NCI-H748 treated with DMSO at 0.1 percent for 48 hours (cell line): ENCODE data around the gene ENTPD5.

Source experiments
- DNase-seq: peaks from one replicate; lab custom pipeline; 2025; lab: John Stamatoyannopoulos, UW

The ENTPD5 gene, protein sequence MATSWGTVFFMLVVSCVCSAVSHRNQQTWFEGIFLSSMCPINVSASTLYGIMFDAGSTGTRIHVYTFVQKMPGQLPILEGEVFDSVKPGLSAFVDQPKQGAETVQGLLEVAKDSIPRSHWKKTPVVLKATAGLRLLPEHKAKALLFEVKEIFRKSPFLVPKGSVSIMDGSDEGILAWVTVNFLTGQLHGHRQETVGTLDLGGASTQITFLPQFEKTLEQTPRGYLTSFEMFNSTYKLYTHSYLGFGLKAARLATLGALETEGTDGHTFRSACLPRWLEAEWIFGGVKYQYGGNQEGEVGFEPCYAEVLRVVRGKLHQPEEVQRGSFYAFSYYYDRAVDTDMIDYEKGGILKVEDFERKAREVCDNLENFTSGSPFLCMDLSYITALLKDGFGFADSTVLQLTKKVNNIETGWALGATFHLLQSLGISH

GRCh38 chr14:74018586-74019407 is at the start of gene ENTPD5, which contains the start of gene BBOF1:
Gene ENTPD5 (minus strand): TSS chr14:74019288. CDS start chr14:73988102, 31,186 bp downstream.
Gene BBOF1 (plus strand): TSS chr14:74019349. CDS start chr14:74019479, 130 bp downstream.
- DNase-seq = peak; percentile 65

DNA sequence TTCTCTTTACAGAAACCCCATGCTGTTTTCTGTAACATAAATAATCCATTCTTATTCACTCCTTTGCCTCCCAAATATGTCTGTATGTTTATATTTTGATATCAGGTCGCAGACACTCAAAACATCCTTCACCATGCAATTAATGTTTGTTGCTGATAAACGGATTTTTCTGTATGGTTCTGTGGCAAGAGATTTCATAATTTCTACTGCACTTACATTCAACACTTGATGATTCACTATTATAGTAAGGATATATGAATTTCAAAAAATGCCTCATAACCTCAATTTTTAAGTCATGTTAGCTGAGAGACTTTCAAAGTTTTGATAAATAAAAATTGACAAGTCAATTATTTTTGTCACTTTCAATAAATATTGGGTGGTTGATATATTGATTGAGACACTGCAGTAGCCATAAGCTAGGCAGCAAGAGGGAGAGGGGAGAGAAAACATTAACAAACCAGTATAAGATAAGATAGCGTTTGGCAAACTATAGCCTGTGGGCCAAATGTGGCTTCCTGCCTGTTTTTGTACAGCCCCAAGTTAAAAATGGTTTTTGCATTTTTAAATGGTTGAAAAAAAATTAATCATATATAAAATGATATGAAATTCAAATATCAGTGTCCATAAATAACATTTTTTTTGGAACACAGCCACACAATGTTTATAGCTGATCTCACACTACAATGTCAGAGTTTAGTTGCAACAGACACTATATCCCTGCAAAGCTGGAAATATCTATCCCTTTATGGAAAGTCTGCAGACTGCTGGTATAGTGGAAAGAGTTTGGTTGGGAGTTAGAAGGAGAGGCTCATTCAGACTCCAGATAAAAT is 46.9 kb upstream of the ENTPD5 start:
- DNase-seq = no peak

- DNase-seq = no peak
Observed at GRCh38 chr14:74064883-74065282, 45.8 kb upstream of the ENTPD5 start.

- no peak for DNase-seq
Observed at GRCh38 chr14:74064426-74064825, 45.3 kb upstream of the ENTPD5 start.

- DNase-seq = no peak
Observed at GRCh38 chr14:74062809-74063150, 43.7 kb upstream of the ENTPD5 start.

GRCh38 chr14:74049876-74050495 is 30.9 kb upstream of the ENTPD5 start:
- DNase-seq = no peak

GRCh38 chr14:74048281-74048680 is 29.2 kb upstream of the ENTPD5 start:
- DNase-seq = no peak

DNA sequence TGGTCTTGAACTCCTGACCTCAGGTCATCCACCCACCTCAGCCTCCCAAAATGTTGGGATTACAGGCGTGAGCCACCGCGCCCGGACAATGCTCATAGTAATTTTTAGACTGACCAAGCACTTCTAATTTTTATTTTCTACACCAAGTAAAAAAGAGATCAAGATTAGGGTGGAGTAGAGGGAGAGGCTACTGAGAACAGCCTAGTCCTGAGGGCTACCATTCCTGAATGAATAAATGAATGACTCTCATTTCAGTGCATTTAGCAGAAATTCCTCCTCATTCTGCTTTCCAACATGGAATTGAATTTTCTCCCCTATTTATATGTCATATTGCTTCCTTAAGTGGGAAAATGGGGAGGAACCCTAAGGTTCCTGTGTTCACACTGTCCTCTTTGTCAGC is 26.4 kb upstream of the ENTPD5 start:
- no peak for DNase-seq

- no peak for DNase-seq
Observed at GRCh38 chr14:74042296-74042695, 23.2 kb upstream of the ENTPD5 start.

DNA sequence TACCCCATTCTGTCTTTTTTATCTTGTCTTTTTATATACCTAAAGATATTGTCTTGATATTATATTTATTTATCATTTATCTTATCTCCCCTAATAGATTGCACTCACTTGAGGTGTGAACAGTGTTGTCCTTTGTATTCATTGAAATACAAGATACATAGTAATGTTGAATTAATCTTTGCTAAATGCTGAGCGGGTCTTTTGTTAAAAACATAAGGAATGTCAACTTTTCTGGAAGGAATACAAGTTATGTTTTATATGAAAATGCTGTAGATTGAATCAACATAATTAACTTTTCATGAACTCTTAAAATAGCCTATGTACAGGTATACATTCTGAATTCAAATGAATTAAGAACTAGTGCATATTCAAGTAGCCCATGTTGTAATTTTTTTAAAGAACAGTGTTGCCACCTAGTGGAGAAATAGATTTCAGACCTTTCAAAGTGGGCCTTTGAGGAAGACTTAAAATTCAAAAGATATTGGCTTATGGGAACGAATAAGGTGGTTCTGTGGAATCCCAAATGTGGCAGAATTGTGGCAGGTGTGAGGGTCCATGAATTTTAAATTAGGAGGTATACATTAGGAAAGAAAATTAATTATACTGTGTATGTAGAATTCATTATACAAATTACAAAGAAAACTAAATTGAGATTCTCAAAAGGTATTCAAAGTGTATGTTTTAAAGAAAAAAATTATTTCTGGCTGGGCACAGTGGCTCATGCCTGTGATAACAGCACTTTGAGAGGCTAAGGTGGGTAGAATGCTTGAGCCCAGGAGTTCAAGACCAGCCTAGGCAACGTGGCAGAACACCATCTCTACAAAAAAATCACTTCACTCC is 19.2 kb upstream of the ENTPD5 start:
- peak; percentile 47 for DNase-seq

DNA sequence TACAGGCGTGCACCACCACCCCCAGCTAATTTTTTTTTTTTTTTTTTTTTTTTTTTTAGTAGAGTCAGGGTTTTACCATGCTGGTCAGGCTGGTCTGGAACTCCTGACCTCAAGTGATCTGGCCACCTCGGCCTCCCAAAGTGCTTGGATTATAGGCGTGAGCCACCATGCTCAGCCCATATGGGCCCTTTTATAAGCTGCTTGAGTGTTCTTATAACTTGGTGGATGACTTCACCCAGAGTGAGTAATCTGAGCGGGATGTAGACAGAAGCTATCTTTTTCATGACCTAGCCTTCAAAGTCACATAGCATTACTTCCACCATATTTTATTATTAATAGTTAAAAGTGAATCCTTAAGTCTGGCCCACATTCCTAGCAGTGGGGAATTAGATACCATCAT is 16.5 kb upstream of the ENTPD5 start:
- no peak for DNase-seq

DNA sequence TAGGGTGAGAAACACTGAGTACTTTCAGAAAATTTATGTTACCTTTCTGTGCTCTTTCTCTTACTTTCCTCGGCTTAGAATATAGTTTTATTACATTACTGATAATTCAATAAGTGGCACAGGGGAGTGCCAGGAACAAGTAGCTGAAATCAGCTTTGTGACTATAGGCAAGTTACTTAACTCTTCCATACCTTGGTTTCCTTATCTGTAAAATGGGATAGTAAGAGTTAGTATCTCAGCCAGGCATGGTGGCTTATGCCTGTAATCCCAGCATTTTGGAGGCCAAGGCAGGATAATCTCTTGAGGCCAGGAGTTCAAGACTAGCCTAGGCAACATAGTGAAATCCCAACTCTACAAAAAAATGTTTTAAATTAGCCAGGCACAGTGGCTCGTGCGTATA is 15.5 kb upstream of the ENTPD5 start:
- DNase-seq = no peak

- DNase-seq = no peak
Observed at GRCh38 chr14:74029136-74029535, 10.0 kb upstream of the ENTPD5 start.

- no peak for DNase-seq
Observed at GRCh38 chr14:74022346-74022745, 3.3 kb upstream of the ENTPD5 start.

GRCh38 chr14:74019408-74020137 is 485 bp upstream of the ENTPD5 start:
- DNase-seq = no peak

DNA sequence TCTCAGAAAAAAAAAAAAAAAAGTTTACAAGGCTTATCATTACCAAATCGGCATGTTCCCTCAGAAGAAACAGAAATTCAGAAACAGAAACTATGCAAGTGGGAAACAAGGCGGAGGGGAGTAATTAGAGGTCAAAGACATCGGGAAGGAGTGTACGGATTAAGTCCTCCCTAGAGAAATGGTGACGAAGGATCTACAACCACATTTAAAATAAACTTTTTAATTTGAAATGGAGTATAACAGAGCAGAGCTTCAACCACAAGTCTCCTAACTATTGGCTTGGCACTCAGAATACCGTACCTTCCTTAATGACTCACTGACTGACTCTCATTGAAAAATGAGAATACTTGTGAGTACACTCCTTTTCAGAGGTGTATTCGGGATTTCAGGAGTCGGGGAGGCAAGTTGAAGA is 908 bp downstream of the ENTPD5 start:
- no peak for DNase-seq

- no peak for DNase-seq
Observed at GRCh38 chr14:74015963-74016362, 3.1 kb downstream of the ENTPD5 start.

- no peak for DNase-seq
Observed at GRCh38 chr14:74015176-74015575, 3.9 kb downstream of the ENTPD5 start.

DNA sequence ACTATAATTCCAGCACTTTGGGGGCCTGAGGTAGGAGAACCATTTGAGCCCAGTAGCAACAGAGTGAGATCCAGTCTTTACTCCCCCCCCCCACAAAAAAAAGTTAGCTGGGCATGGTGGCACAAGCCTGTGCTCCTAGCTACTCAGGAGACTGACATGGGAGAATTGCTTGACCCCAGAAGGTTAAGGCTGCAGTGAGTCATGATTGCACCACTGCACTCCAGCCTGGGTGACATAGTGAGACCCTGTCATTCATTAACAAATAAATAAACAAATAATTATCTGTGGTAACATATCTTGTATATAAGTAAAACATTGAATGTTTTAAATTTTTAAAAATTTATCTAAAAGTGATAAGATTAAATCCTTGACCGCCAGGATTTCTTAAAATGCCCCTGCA is 4.8 kb downstream of the ENTPD5 start:
- no peak for DNase-seq

DNA sequence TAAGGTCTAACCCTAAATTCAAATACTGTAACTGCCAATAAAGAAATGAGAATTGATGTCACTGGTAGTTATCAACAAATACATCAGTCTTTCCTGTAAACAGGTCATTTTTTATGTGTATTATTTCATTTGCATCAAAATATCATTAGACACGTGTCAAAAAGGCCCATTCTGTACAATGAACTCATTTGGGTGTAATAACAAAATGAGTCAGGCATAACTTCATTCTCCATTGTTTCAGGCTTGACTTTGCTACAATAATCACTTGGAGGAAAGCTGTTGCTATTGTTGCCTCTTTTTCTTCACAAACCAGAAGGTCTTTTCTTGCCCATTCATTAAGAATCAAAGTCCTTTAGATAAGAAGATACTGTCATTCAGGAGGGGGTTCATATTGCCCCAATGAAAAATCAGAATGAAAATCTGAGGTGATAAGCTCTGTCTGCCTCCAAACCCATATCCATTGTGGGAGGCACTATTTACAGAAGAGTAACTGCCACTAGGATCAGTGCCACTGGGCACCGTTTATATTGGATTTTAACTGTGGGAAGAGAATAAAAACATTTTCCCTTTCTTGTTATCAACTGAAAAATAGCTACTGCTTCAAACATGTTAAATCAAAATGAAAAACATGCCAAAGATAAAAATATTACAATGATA is 10.1 kb downstream of the ENTPD5 start:
- no peak for DNase-seq
